Hepatocyte (in vitro differentiated cells): ENCODE data around the gene DOCK4. TPM values are rescaled to one million over a fixed set of nuclear protein-coding genes. Genes with fewer than 3 reads are reported as not detected.

Experiments used
- DNase-seq: peaks from one replicate; pipeline ENCODE4 v3.0.0-alpha.2; 2016; ENCODE audit warnings: low spot score
- H2AFZ ChIP-seq: fragments of 200-600 bp; sonication (generic); 2 replicates; pipeline ENCODE4 v1.6.0; 2016; ENCODE audit warnings: antibody characterized with exemption, mild to moderate bottlenecking
- H3K27ac ChIP-seq: fragments of 200-600 bp; sonication (generic); 2 replicates; pipeline ENCODE4 v1.5.1; 2016; ENCODE audit warnings: mild to moderate bottlenecking
- H3K27me3 ChIP-seq: fragments of 200-600 bp; sonication (generic); 2 replicates; pipeline ENCODE4 v1.6.1; 2016
- H3K36me3 ChIP-seq: fragments of 200-600 bp; sonication (generic); replicated peaks from 2 replicates; pipeline ENCODE4 v1.5.1; 2016; ENCODE audit warnings: low read depth; ENCODE audit not compliant: insufficient read depth
- H3K4me1 ChIP-seq: fragments of 200-600 bp; sonication (generic); 2 replicates; pipeline ENCODE4 v1.5.1; 2016; ENCODE audit warnings: mild to moderate bottlenecking, moderate library complexity; ENCODE audit not compliant: insufficient read depth
- H3K4me2 ChIP-seq: fragments of 200-600 bp; sonication (generic); 2 replicates; pipeline ENCODE4 v1.6.0; 2016
- H3K4me3 ChIP-seq: fragments of 200-600 bp; sonication (generic); 2 replicates; pipeline ENCODE4 v1.5.1; 2016; ENCODE audit warnings: mild to moderate bottlenecking
- H3K79me2 ChIP-seq: fragments of 200-600 bp; sonication (generic); 2 replicates; pipeline ENCODE4 v1.6.0; 2017; ENCODE audit warnings: mild to moderate bottlenecking
- H3K9me2 ChIP-seq: fragments of 200-600 bp; sonication (generic); replicated peaks from 2 replicates; pipeline ENCODE4 v1.6.0; 2017; ENCODE audit warnings: mild to moderate bottlenecking; ENCODE audit not compliant: insufficient read depth
- H3K9me3 ChIP-seq: fragments of 200-600 bp; sonication (generic); 2 replicates; pipeline ENCODE4 v1.5.1; 2016; ENCODE audit warnings: low read depth, mild to moderate bottlenecking
- H4K20me1 ChIP-seq: fragments of 200-600 bp; sonication (generic); 2 replicates; pipeline ENCODE4 v1.6.0; 2016; ENCODE audit warnings: mild to moderate bottlenecking; ENCODE audit not compliant: insufficient read depth, poor library complexity, severe bottlenecking
- CTCF ChIP-seq: fragments of 200-600 bp; sonication (generic); IDR thresholded peaks from 2 replicates; pipeline ENCODE4 v1.5.1; 2016; ENCODE audit warnings: antibody characterized with exemption, mild to moderate bottlenecking; ENCODE audit not compliant: poor library complexity
- EZH2 ChIP-seq: fragments of 200-600 bp; sonication (generic); IDR thresholded peaks from 2 replicates; pipeline ENCODE4 v1.6.1; 2016; ENCODE audit warnings: antibody characterized with exemption, mild to moderate bottlenecking, borderline replicate concordance
- EZH2phosphoT487 ChIP-seq: fragments of 200-600 bp; sonication (generic); IDR thresholded peaks from one replicate; pipeline ENCODE4 v1.6.1; 2018; ENCODE audit warnings: antibody characterized with exemption, mild to moderate bottlenecking, low read depth, moderate library complexity; ENCODE audit not compliant: unreplicated experiment, severe bottlenecking
- WGBS: methylation state at CpG from one replicate; pipeline ENCODE4 v1.1.6; 2016; ENCODE audit warnings: low lambda C conversion rate; ENCODE audit errors: missing lambda C conversion rate; 5-methylcytosine and 5-hydroxymethylcytosine counted together
- polyA plus RNA-seq: library from polyadenylated mRNA; unstranded; fragments of >200 nt; fragmentation: Nextera tagmentation; extraction: Ambion mirVana; gene quantifications from 2 replicates; pipeline ENCODE4 v1.2.1, GENCODE V29; 2016
- total RNA-seq: library from RNA; depleted of rRNA; stranded (reverse); fragments of >200 nt; gene quantifications from 2 replicates; pipeline ENCODE4 v1.2.3, GENCODE V29; 2014

Gene DOCK4
- total and polyA plus RNA-seq, 2 experiments from 2014 or later = 4.4 to 22.9 TPM

- peak overlapping the region; percentile 85 for H3K27ac ChIP-seq
- DNase-seq = peak; percentile 40
- no peaks in the 10 kb centered on the region for H4K20me1 ChIP-seq
- H3K79me2 ChIP-seq = no peaks in the 10 kb centered on the region
- no peaks in the 10 kb centered on the region for H3K27me3 ChIP-seq
- peaks cover 6% of the 10 kb centered on the region for H3K4me1 ChIP-seq
- no peak overlapping the region for H3K4me3 ChIP-seq
- peak overlapping the region; percentile 12 for H3K4me2 ChIP-seq
- no peaks in the 10 kb centered on the region for H3K9me2 ChIP-seq
- no peaks in the 10 kb centered on the region for H3K36me3 ChIP-seq
- WGBS = 42% methylated on average over 3 of the region's 3 CpGs
- H2AFZ ChIP-seq = no peak overlapping the region
- TF ChIP-seq CTCF (no peak), EZH2 (no peak), EZH2phosphoT487 (no peak)
- H3K9me3 ChIP-seq = no peaks in the 10 kb centered on the region
These were observed 275.1 kb downstream of the DOCK4 start for GRCh38 chr7:111931016-111931517.

- Histone ChIP-seq H3K36me3 (no peaks in the 10 kb centered on the region), H3K9me3 (no peaks in the 10 kb centered on the region), H3K27ac (no peak overlapping the region), H3K4me1 (peaks cover 6% of the 10 kb centered on the region), H3K4me2 (no peak overlapping the region), H3K79me2 (no peaks in the 10 kb centered on the region), H2AFZ (no peak overlapping the region), H3K27me3 (no peaks in the 10 kb centered on the region), H3K4me3 (no peak overlapping the region), H4K20me1 (no peaks in the 10 kb centered on the region), H3K9me2 (no peaks in the 10 kb centered on the region)
- TF ChIP-seq EZH2 (no peak), EZH2phosphoT487 (no peak), CTCF (no peak)
- no peak for DNase-seq
These were observed 276.9 kb downstream of the DOCK4 start for GRCh38 chr7:111929264-111929663.

- H3K9me3 ChIP-seq = no peaks in the 10 kb centered on the region
- no peak for TF ChIP-seq CTCF
- no peak for TF ChIP-seq EZH2phosphoT487
- no peak for TF ChIP-seq EZH2
- 86% methylated on average over 4 of the region's 4 CpGs for WGBS
These were observed 278.7 kb downstream of the DOCK4 start for GRCh38 chr7:111927353-111928019.

More at GRCh38 chr7:111927353-111928019, 278.7 kb downstream of the DOCK4 start:
- no peaks in the 10 kb centered on the region for H3K79me2 ChIP-seq
- H3K4me2 ChIP-seq = no peak overlapping the region
- no peak for DNase-seq
- H3K27ac ChIP-seq = no peak overlapping the region
- no peaks in the 10 kb centered on the region for H3K9me2 ChIP-seq
- H2AFZ ChIP-seq = no peak overlapping the region
- no peaks in the 10 kb centered on the region for H3K27me3 ChIP-seq
- H3K4me1 ChIP-seq = peaks cover 6% of the 10 kb centered on the region
- no peaks in the 10 kb centered on the region for H4K20me1 ChIP-seq
- H3K36me3 ChIP-seq = no peaks in the 10 kb centered on the region
- H3K4me3 ChIP-seq = no peak overlapping the region
